HG03520 (cell line): ENCODE measurements around the gene CYP2W1.
"Not testable (repeated sequence)": the region's sequence is repeated elsewhere in the genome, so short reads cannot be mapped to it uniquely, and the experiment has no call there.

Source experiments
- ATAC-seq: cut with Tn5 transposase; IDR thresholded peaks from one replicate; pipeline ENCODE4 v1.9.1; 2021; ENCODE audit warnings: mild to moderate bottlenecking, moderate library complexity; ENCODE audit not compliant: unreplicated experiment

The CYP2W1 gene

DNA sequence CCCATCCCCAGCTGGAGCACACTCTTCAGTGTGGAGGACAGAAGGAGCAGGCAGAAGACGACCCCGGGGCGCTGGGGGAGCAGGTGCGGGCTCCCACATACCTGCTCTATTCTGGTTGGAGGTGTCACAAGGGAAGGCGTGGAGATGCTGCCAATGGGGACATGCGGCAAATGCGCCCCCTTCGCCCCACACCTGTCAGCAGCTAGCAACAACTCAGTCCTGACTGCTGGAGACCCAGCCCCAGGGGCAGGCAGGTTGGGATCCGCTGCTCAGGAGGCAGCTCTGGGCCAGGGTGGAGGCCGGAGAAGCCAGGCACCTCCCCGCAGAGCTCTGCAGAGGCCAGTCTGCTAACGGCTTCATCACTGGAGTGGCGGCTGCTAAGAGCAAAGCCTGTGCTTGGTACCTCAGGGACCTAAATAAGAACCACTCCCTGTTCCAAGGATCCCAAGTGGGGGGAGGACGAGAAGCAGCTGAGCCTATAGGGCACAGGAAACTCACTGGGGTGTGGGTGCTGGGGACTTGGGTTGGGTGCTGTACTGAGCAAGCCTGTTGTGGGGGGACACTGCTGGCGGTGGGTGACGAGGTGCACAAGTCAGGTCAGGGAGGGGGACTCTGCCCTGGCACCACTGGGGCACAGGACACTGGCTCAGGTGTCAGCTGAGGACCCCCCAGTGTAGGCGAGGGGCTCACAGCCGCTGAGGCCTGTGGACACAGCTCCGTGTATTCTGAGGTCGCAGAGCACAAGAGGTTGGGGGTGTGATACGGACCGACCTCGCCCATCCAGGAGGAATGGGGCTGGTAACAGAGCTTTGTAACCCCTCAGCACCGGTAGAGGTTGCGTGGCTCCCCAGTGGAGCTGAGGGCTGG, 42.1 kb downstream of the CYP2W1 start:
- ATAC-seq = no peak

GRCh38 chr7:1025743-1026581, 43.0 kb downstream of the CYP2W1 start:
- no peak for ATAC-seq

DNA sequence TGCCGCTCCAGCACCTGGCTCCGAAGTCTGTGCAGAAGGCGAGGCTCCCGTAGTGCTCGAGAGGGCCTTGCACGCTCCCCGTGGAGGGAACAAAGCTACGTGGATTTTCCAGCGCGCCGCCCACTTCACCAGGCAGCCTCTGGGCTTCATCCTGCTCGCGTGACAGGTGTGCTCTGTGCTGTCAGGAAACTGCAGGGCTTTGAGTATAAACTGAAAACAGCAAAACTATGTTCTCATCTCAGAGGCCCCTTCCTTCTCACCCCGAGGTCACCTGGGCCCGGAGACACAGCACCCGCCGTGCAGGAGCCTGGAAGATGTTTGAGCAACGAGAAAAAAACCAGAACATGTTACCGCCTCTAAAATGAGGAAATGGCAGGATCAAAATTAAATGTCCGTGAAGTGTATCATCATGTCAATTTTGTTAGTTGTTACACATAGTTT, 43.8 kb downstream of the CYP2W1 start:
- no peak for ATAC-seq

- peak; percentile 1 for ATAC-seq
Observed at GRCh38 chr7:1027242-1028043, 44.5 kb downstream of the CYP2W1 start.

DNA sequence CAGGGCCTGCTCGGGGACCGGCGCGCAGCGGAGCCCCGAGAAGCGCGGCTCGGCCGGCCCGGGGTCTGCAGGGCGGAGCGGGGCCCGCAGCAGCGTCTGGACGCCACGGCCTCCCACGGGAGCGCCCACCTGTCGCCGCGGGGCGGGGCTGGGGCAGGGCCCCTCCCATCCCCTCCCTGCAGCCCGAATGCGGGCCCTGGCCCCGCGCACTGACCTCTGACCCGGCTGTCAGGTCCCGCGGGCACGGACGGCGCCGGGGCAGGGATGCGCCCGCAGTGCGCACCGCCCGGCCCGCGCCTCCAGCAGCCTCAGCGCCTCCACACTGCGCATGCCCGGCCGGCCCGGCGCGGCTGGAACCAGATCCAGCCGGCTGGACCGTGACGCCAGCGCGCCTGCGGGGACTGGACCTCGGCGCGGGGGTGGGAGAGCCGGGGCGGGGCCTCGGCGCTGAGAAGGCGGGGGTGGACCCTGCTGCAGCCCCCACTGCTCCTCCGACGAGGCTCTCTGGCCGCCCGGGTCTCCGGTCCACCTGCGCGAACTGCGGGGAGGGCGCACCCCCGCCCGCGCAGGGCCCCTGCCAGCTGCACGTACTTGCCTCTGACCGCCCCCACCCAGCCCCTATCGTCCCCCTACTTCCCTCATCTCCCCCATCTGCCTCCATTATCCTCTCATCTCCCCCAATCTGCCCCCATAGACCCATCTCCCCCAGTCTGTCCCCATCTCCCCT, 45.2 kb downstream of the CYP2W1 start:
- ATAC-seq = peak; percentile 47

- ATAC-seq = no peak
Observed at GRCh38 chr7:1028775-1029636, 46.0 kb downstream of the CYP2W1 start.

- ATAC-seq = no peak
Observed at GRCh38 chr7:1029637-1030443, 46.9 kb downstream of the CYP2W1 start.

DNA sequence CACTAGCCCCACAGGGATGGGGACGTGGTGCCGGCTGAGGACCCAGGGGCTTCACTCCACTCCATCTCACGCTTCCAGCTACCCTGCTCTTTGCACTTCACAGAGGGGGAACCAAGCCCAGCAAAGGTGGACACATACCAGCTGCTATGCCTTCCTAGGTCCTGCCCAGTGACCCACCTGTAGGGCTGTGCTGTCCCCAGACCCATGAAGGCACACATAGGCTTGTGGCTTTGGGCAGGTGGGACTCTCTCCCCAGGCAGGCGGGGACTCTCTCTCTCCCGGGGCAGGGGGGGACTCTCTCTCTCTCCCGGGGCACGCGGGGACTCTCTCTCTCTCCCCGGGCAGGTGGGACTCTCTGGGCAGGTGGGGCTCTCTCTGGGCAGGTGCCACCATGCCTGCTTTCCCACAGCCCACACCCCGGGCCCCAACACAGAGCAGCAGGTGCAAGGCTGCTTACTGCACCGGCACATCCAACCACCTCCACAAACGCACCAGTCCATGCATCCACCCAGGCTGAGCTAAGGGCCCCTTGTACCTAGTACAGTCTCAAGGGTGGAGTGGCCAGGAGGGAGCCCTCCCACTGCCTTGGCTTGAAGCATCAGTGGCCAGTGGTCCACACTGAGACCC, 47.6 kb downstream of the CYP2W1 start:
- ATAC-seq = no peak

- ATAC-seq = no peak
Observed at GRCh38 chr7:1031716-1032455, 48.9 kb downstream of the CYP2W1 start.

DNA sequence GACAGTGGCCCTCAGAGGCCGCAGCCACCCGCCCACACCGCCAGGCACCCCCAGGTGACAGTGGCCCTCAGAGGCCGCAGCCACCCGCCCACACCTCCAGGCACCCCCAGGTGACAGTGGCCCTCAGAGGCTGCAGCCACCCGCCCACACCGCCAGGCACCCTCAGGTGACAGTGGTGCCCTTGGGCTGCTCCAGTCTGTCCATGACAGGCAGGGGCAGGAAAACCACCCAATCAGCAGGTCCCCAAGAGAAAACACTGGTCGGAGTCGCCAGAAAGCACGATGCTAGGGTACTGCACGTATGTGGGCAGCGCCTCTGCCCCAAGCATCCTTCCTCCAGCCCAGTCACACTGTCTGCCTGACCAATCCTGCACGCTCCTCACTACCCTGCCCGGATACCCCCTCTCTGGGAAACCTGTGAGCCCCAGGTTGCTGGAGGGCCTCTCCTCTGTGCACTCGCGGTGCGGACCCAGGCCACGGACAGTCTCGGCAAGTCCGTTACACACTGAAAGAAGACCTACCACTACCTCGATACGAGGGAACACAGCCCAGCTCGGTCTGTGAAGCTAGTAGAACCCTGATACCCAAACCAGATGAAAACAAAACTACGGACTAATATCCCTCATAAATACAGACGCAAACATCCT, 49.7 kb downstream of the CYP2W1 start:
- no peak for ATAC-seq

DNA sequence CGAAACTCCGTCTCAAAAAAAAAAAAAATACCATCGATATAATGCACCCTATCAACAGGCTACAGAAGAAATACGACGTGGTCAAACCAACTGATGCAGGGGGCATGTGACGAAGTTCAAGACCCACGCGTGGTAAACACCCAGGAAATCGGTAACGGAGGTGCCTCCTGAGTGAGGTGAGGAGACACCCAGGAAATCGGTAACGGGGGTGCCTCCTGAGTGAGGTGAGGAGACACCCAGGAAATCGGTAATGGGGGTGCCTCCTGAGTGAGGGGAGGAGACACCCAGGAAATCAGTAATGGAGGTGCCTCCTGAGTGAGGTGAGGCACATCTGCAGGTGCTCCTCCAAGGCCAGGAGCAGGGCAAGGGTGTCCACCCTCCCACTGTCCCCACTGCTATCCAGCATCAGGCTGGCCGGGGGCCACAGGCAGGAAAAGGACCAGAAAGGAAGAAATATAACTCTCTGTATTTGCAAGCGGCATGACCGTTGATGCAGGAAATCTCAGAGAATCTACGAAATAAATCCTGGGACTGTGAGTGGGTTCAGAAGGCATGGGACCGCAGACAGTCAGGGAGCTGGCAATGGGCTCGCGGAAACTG, 50.7 kb downstream of the CYP2W1 start:
- no peak for ATAC-seq

DNA sequence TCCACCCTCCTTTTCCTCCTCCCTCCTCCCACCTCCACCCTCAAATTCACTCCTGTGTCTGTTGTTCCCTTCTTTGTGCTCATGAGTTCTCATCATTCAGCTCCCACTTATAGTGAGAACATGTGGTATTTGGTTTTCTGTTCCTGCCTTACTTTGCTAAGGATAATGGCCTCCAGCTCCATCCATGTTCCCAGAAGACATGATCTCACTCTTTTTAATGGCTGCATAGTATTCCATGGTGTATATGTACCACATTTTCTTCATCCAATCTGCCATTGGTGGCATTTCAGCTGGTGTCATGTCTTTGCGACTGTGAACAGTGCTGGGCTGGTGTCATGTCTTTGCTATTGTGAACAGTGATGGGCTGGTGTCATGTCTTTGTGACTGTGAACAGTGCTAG, 51.8 kb downstream of the CYP2W1 start:
- ATAC-seq = not testable (repeated sequence)

DNA sequence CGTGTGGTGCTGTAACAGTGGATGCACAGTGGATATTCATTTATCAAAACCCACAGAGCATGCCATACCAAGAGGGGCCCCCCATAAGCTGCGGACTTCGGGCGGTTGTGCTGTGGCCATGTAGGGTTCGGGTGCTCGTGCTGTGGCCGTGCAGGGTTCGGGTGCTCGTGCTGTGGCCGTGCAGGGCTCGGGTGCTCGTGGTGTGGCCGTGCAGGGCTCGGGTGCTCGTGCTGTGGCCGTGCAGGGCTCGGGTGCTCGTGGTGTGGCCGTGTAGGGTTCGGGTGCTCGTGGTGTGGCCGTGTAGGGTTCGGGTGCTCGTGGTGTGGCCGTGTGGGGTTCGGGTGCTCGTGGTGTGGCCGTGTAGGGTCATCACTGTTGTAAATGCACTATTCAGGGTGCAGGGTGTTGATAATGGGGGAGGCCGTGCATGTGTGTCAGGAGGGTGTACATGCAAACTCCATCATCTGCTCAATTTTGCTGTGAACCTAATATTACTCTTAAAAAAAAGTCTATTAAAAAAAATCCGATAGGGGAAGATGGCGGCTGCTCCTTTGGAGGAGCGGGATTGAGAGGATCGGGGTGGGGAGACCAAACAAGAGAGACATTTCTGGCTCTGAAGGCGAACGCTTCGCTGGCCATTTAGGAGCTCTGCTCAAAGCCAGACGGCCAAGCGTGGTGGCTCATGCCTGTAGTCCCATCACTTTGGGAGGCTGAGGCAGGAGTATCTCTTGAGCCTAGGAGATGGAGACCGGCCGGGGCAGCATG, 53.4 kb downstream of the CYP2W1 start:
- ATAC-seq = not testable (repeated sequence)
